Heart right ventricle (tissue), 16 donors: ENCODE results near the gene ZFP2. TPM values are rescaled to one million over a fixed set of nuclear protein-coding genes. Genes with fewer than 3 reads are reported as not detected.

Experiments
- ATAC-seq, 8 donors: fragments of 200-7000 bp; cut with Tn5 transposase; one replicate each; pipeline ENCODE4 v1.9.1; 2020; ENCODE audit warnings: mild to moderate bottlenecking in 8 of 8, moderate library complexity in 8 of 8, moderate number of reproducible peaks in 1 of 8
- DNase-seq, 2 donors: peaks; one replicate each; pipeline ENCODE4 v3.0.0-alpha.2; 2020
- H3K27ac ChIP-seq, 10 donors: fragments of 200-600 bp; sonication (generic) in 2 of 10; one replicate each; pipeline versions ENCODE4 v1.5.0 to v1.8.0; 2020 to 2022; ENCODE audit warnings: mild to moderate bottlenecking in 3 of 10
- H3K27me3 ChIP-seq, 7 donors: fragments of 200-600 bp; one replicate each; pipeline ENCODE4 v1.8.0; 2021 to 2022; ENCODE audit warnings: mild to moderate bottlenecking in 2 of 7
- H3K36me3 ChIP-seq, 9 donors: fragments of 200-600 bp; sonication (generic) in 1 of 9; one replicate each; pipeline versions ENCODE4 v1.5.0 to v1.8.0; 2020 to 2022; ENCODE audit warnings: mild to moderate bottlenecking in 2 of 9
- H3K4me1 ChIP-seq, 9 donors: fragments of 200-600 bp; sonication (generic) in 1 of 9; one replicate each; pipeline versions ENCODE4 v1.5.0 to v1.8.0; 2020 to 2022; ENCODE audit warnings: mild to moderate bottlenecking in 4 of 9
- H3K4me3 ChIP-seq, 10 donors: fragments of 200-600 bp; sonication (generic) in 2 of 10; one replicate each; pipeline versions ENCODE4 v1.5.0 to v1.8.0; 2020 to 2022; ENCODE audit warnings: mild to moderate bottlenecking in 7 of 10, moderate library complexity in 2 of 10
- H3K9me3 ChIP-seq, 11 donors: fragments of 200-600 bp in 10 of 11; sonication (generic) in 2 of 11; one replicate each; pipeline versions ENCODE4 v1.5.0 to v1.8.0; 2013 to 2022; ENCODE audit warnings: mild to moderate bottlenecking in 2 of 11, control low read depth in 1 of 11, moderate library complexity in 1 of 11
- WGBS, 2 donors: extraction: QIAGEN DNeasy Blood & Tissue Kit; methylation state at CpG; one replicate each; pipeline ENCODE4 v1.1.7; 2013; ENCODE audit warnings: inconsistent platforms in 1 of 2; 5-methylcytosine and 5-hydroxymethylcytosine counted together
- intact Hi-C, 10 donors: fragments of 100-400 bp; cut with DNase I; formaldehyde crosslinking; loops; one replicate each; pipeline versions ENCODE4 v1.11.1 to v1.14.2; 2022
- long read RNA-seq, 3 donors: library from polyadenylated mRNA; unstranded; transcript quantifications; one replicate each; pipeline ENCODE4 v2.0.0, GENCODE V29; 2020 to 2021
- polyA plus RNA-seq, 2 donors: library from polyadenylated mRNA; stranded (reverse); fragments of 200-250 nt; gene quantifications; one replicate each; pipeline ENCODE4 v1.2.3, GENCODE V29; 2013
- total RNA-seq, 10 donors: library from RNA; stranded (reverse); fragmentation: NEBNext Ultra II Directional in 3 of 10; extraction: Animal tissue kit (Norgen Biotek cat#: 25700) in 3 of 10; gene quantifications; one replicate each; pipeline versions ENCODE4 v1.2.1 to v1.2.4, GENCODE V29; 2021 to 2023
- TF ChIP-seq, protein P1 (sequence below), 9 donors: fragments of 200-600 bp; sonication (generic) in 2 of 9; IDR thresholded peaks; one replicate each; pipeline versions ENCODE4 v1.5.0 to v1.8.0; 2021 to 2022; ENCODE audit warnings: antibody characterized with exemption in 9 of 9, mild to moderate bottlenecking in 5 of 9, moderate library complexity in 1 of 9
- donor health status: Arrhythmogenic right ventricular cardiomyopathy.
- donor health status: ischemic (EF 13 %, LVEDD 7.1; RV severe dilation, severe dysfunction).
- donor health status: healthy with polysubstance abuse.
- donor health status: DM: no; HTN: yes; CAD: no.
- donor health status: DM: no; HTN: no; CAD: no.
- donor health status: ischemic (EF 25% LVEDD 6.9; RV normal size, moderate dysfunction).
- donor health status: ischemic (EF 25% LVEDD 5.7; RV mildly dilated, moderate dysfunction).
- donor health status: healthy.
- donor health status: DM: yes; HTN: yes; CAD: no.
- donor health status: Ischemic cardiomyopathy.
- donor health status: ischemic (EF 35%, LVEDD 5.7; RV mildly dilated, moderate dysfunction).
- donor health status: nonischemic (EF 11% LVEDD 7.7; RV severe dilation, severe dysfunction).
- donor health status: DM: yes; HTN: yes; CAD: no.
- donor health status: PGD.
- donor health status: ischemic (EF 29% LVEDD 5.4; RV normal size, mild dysfunction).
- donor health status: nonischemic (EF 23%, LVEDD 6.1; RV moderate dilation, normal function).

The ZFP2 gene
- total RNA-seq (1 to 10 TPM in 7 of 10 donors, under 1 TPM in 3; 0.77 to 1.7 (median 1.1) TPM), polyA plus RNA-seq (1 to 10 TPM in 1 of 2 donors, under 1 TPM in 1; 0.38 to 2.1 TPM)
- long read RNA-seq, donor 1, partial matches to known transcripts: 0 of 3 reads
- long read RNA-seq, donor 1, other reads (novel, unspliced or antisense): 3 of 3 reads
- long read RNA-seq, donor 2, partial matches to known transcripts: 0 of 1 reads
- long read RNA-seq, donor 2, other reads (novel, unspliced or antisense): 0 of 1 reads
- long read RNA-seq, donor 3, partial matches to known transcripts: 0 of 3 reads
- long read RNA-seq, donor 3, other reads (novel, unspliced or antisense): 3 of 3 reads

DNA sequence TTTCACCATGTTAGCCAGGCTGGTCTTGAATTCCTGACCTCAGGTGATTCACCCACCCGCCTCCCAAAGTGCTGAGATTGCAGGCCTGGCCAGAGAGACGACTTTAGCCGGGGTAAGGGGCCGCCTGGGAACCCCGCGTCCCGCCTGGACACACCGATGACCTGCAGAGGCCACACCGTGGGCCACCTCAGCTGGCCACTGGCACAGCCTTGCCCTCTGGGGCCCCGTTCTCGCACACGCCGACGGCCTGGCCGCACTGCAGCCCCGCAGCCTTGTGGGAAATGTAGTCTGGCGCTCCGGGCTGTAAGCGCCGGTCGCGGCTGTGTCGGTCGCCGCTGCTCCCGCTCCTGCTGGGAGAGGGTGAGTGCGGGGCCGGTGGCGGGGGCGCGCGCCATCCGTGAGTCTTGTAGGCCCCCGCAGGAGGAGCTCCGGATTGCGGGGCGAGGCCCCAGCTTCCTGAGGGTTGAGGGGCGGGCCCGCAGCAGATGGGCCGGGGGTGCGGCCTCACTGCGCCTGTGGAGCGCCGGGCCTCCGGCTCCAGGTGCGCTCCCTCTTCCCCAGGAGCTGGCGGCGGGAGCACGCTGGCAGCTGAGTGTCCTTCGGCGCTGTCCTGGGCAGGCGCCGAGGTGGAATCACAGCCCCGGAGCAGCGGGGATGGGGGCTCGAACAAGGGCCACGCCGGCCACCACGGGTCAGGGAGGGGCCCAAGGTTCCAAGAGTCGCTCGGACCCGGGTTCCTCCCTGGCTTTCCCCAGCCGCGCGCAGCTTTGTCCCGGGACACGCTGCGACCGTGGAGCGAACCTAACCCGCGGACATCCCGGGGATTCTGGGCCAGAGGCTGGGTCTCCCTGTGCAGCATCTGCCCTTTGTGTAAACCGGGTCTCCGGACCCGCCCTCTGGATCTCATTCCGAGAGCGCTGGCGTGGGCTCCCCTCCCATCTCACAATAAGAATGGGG is at the start of gene ZFP2:
Gene ZFP2, plus strand, starts transcription at position 299 of the 957 bp plus-strand sequence. CDS start 35,401 bp downstream, outside the sequence.
- TF ChIP-seq, protein P1, sequence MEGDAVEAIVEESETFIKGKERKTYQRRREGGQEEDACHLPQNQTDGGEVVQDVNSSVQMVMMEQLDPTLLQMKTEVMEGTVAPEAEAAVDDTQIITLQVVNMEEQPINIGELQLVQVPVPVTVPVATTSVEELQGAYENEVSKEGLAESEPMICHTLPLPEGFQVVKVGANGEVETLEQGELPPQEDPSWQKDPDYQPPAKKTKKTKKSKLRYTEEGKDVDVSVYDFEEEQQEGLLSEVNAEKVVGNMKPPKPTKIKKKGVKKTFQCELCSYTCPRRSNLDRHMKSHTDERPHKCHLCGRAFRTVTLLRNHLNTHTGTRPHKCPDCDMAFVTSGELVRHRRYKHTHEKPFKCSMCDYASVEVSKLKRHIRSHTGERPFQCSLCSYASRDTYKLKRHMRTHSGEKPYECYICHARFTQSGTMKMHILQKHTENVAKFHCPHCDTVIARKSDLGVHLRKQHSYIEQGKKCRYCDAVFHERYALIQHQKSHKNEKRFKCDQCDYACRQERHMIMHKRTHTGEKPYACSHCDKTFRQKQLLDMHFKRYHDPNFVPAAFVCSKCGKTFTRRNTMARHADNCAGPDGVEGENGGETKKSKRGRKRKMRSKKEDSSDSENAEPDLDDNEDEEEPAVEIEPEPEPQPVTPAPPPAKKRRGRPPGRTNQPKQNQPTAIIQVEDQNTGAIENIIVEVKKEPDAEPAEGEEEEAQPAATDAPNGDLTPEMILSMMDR (IDR thresholded peaks at IDR 0.05): peak in 1 of 9 donors; percentile 11
- peak; percentile 94 to 99 (median 98) for ATAC-seq

DNA sequence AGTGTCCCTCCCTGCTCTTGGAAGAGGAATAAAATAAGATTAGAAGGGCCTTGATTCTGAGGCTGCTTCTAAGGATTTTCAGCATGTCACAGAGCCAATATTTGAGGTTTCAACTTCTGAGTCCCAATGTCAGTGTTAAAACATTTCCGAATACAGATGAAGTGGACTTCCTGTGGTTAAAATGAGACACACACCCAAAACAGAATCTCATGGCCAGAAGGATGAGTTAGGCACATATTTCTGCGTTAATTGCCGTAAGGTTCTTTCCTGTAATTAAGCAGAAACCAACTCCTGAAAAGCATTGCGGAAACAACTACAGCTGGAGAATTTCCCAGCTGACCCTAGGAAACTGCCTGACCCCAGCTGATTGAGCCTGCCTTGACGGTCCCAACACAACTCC is 46.4 kb upstream of the ZFP2 start:
- Histone ChIP-seq H3K36me3 (no peaks in the 10 kb centered on the region), H3K9me3 (no peaks in the 10 kb centered on the region), H3K4me3 (no peak overlapping the region), H3K27ac (no peak overlapping the region), H3K27me3 (no peaks in the 10 kb centered on the region), H3K4me1 (peaks cover 0 to 11% (median 0%) of the 10 kb centered on the region in 9 donors)
- WGBS, 2 donors: 66 to 80% methylated on average over 5 of the region's 5 CpGs
- intact Hi-C loops: loop anchor here in 3 of 10 donors (10.0 kb wide), 2 partner anchors 115 to 575 kb away; partner anchors contain the start of gene ZNF354A (in 2 of the 3)
- DNase-seq: no peak
- peak in 3 of 8 donors; percentile 19 to 23 (median 21) for ATAC-seq
- TF ChIP-seq, protein P1 (IDR thresholded peaks at IDR 0.05): no peak

More for the DNA sequence above, at the start of gene ZFP2:
- H3K36me3 ChIP-seq: no peaks in the 10 kb centered on the region
- peaks cover 0 to 16% (median 6%) of the 10 kb centered on the region in 9 donors for H3K4me1 ChIP-seq
- intact Hi-C loops: loop anchor here in 4 of 10 donors (2.0 to 10.0 kb wide), 4 partner anchors 41 to 127 kb away; partner anchors contain the start of genes ZNF454 (in 2 of the 4) and ZNF879 (in 1 of the 4)
- DNase-seq: peak; percentile 57 to 73
- H3K27ac ChIP-seq: peak within 1 kb of the TSS in 9 of 10 donors; percentile 56 to 80 (median 77)
- WGBS, 2 donors: 1 to 2% methylated on average over 75 to 79 of the region's 79 CpGs
- H3K27me3 ChIP-seq: peaks cover 0 to 13% (median 0%) of the 10 kb centered on the region in 7 donors
- H3K4me3 ChIP-seq: peak within 1 kb of the TSS; percentile 69 to 98 (median 88)
- peaks cover 0 to 46% (median 0%) of the 10 kb centered on the region in 11 donors for H3K9me3 ChIP-seq

- intact Hi-C loops: no loop called here
- no peaks in the 10 kb centered on the region for H3K36me3 ChIP-seq
- no peaks in the 10 kb centered on the region for H3K4me1 ChIP-seq
- WGBS, 2 donors: 92 to 93% methylated on average over 3 of the region's 3 CpGs
- H3K4me3 ChIP-seq: no peak overlapping the region
- DNase-seq (no peak), ATAC-seq (no peak)
- TF ChIP-seq, protein P1 (IDR thresholded peaks at IDR 0.05): no peak
- no peaks in the 10 kb centered on the region for H3K27me3 ChIP-seq
- H3K27ac ChIP-seq: no peak overlapping the region
- no peaks in the 10 kb centered on the region for H3K9me3 ChIP-seq
Measured at GRCh38 chr5:178851951-178852350, 43.8 kb upstream of the ZFP2 start.

DNA sequence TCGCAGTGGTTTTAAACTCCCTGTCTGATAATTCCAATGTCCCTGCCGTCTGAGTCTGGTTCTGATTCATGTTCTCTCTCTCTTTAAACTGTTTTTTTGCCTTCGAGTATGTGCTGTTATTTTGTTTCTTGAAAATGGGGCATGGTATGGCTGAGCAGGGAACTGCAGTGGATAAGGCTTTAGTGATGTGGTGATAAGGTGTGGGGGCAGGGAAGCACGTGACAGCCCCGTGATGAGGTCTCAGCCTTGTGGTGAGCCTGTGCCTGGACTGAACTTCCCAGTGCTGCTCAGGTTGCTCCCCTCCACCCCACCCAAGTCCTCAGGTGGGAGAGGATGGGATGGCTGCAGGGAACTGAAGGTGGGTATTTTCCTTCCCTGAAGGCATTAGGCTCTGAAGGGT is 41.4 kb upstream of the ZFP2 start:
- DNase-seq (no peak), ATAC-seq (no peak)
- WGBS, 2 donors: 44 to 55% methylated on average over 5 of the region's 5 CpGs
- no peaks in the 10 kb centered on the region for H3K27me3 ChIP-seq
- no peak overlapping the region for H3K4me3 ChIP-seq
- TF ChIP-seq, protein P1 (IDR thresholded peaks at IDR 0.05): no peak
- peaks cover 0 to 4% (median 1%) of the 10 kb centered on the region in 9 donors for H3K4me1 ChIP-seq
- H3K36me3 ChIP-seq: no peaks in the 10 kb centered on the region
- no peak overlapping the region for H3K27ac ChIP-seq
- intact Hi-C loops: no loop called here
- no peaks in the 10 kb centered on the region for H3K9me3 ChIP-seq
